ENCODE data around the gene PDYN. TPM values are rescaled to one million over a fixed set of nuclear protein-coding genes. Genes with fewer than 3 reads are reported as not detected.

PDYN gene
- total RNA-seq, 1 donor from 2014 or later: not detected

Other genes with a start within 250 kb of the PDYN start
- gene SIRPA, start 98.7 kb downstream of the PDYN start, total RNA-seq: 6.1 to 6.8 TPM (median 6.4 TPM) in 3 replicates
- 31.0 to 31.9 TPM (median 31.6 TPM) in 3 replicates for gene STK35, start 107.8 kb upstream of the PDYN start, total RNA-seq